Liver (tissue), 9 donors: Measurements from ENCODE around the gene GPR75. TPM values are rescaled to one million over a fixed set of nuclear protein-coding genes. Genes with fewer than 3 reads are reported as not detected.

ENCODE experiments used
- DNase-seq: peaks from one replicate; pipeline ENCODE4 v3.0.0-alpha.2; 2017; ENCODE audit warnings: low spot score
- H3K27ac ChIP-seq, 2 donors: one replicate each; pipeline ENCODE4 v1.7.0; 2013; ENCODE audit warnings: inconsistent platforms in 2 of 2, low read length in 2 of 2, control low read depth in 1 of 2, low read depth in 1 of 2, mild to moderate bottlenecking in 1 of 2
- H3K27me3 ChIP-seq, 4 donors: one replicate each; pipeline versions ENCODE4 v1.6.1 to v1.7.0; 2013; ENCODE audit warnings: low read length in 3 of 4, inconsistent platforms in 1 of 4, mild to moderate bottlenecking in 1 of 4, moderate library complexity in 1 of 4; ENCODE audit not compliant: control insufficient read depth in 4 of 4, insufficient read depth in 4 of 4
- H3K36me3 ChIP-seq, 4 donors: one replicate each; pipeline versions ENCODE4 v1.6.1 to v1.7.0; 2013; ENCODE audit warnings: low read length in 3 of 4, mild to moderate bottlenecking in 3 of 4, low read depth in 1 of 4, moderate library complexity in 1 of 4; ENCODE audit not compliant: control insufficient read depth in 4 of 4, insufficient read depth in 3 of 4
- H3K4me1 ChIP-seq, 4 donors: one replicate each; pipeline versions ENCODE4 v1.6.1 to v1.7.0; 2013; ENCODE audit warnings: low read length in 3 of 4, mild to moderate bottlenecking in 3 of 4, moderate library complexity in 1 of 4; ENCODE audit not compliant: control insufficient read depth in 4 of 4, insufficient read depth in 4 of 4
- H3K4me3 ChIP-seq, 3 donors: one replicate each; pipeline versions ENCODE4 v1.6.1 to v1.7.0; 2013; ENCODE audit warnings: low read length in 3 of 3, control low read depth in 1 of 3, low read depth in 1 of 3, mild to moderate bottlenecking in 1 of 3
- H3K9ac ChIP-seq, 2 donors: one replicate each; pipeline ENCODE4 v1.7.0; 2013; ENCODE audit warnings: low read length in 2 of 2, mild to moderate bottlenecking in 2 of 2, moderate library complexity in 2 of 2, control low read depth in 1 of 2, low read depth in 1 of 2
- H3K9me3 ChIP-seq, 4 donors: one replicate each; pipeline versions ENCODE4 v1.6.1 to v1.7.0; 2013; ENCODE audit warnings: low read length in 3 of 4; ENCODE audit not compliant: control insufficient read depth in 4 of 4
- EGR1 ChIP-seq, 2 donors: IDR thresholded peaks; 2 replicates each; pipeline ENCODE4 v1.6.1; 2016 to 2018; ENCODE audit warnings: antibody characterized with exemption in 2 of 2, low read depth in 2 of 2
- FOXA2 ChIP-seq: IDR thresholded peaks from 2 replicates; pipeline ENCODE4 v1.6.1; 2016; ENCODE audit warnings: antibody characterized with exemption
- GABPA ChIP-seq, 2 donors: IDR thresholded peaks in 1 of 2; conservative IDR thresholded peaks in 1 of 2; 2 replicates each; pipeline ENCODE4 v1.6.1; 2016; ENCODE audit warnings: antibody characterized with exemption in 2 of 2, mild to moderate bottlenecking in 1 of 2, moderate library complexity in 1 of 2
- HNF4A ChIP-seq, 2 donors: conservative IDR thresholded peaks; 2 replicates each; pipeline ENCODE4 v1.6.1; 2016; ENCODE audit warnings: antibody characterized with exemption in 2 of 2, mild to moderate bottlenecking in 2 of 2
- HNF4G ChIP-seq: IDR thresholded peaks from 2 replicates; pipeline ENCODE4 v1.6.1; 2016; ENCODE audit warnings: antibody characterized with exemption
- JUND ChIP-seq, 2 donors: IDR thresholded peaks; 2 replicates each; pipeline ENCODE4 v1.6.1; 2016; ENCODE audit warnings: antibody characterized with exemption in 2 of 2
- NR2F2 ChIP-seq: IDR thresholded peaks from 2 replicates; pipeline ENCODE4 v1.6.1; 2016; ENCODE audit warnings: antibody characterized with exemption
- RXRA ChIP-seq, 2 donors: IDR thresholded peaks; 2 replicates each; pipeline ENCODE4 v1.6.1; 2017 to 2018; ENCODE audit warnings: antibody characterized with exemption in 2 of 2, mild to moderate bottlenecking in 1 of 2
- SP1 ChIP-seq: IDR thresholded peaks from 2 replicates; pipeline ENCODE4 v1.6.1; 2018; ENCODE audit warnings: antibody characterized with exemption, mild to moderate bottlenecking
- YY1 ChIP-seq: IDR thresholded peaks from 2 replicates; pipeline ENCODE4 v1.6.1; 2016; ENCODE audit warnings: antibody characterized with exemption, mild to moderate bottlenecking
- WGBS: extraction: QIAGEN DNeasy Blood & Tissue Kit; methylation state at CpG from one replicate; pipeline ENCODE4 v1.1.7; 2013; 5-methylcytosine and 5-hydroxymethylcytosine counted together
- polyA plus RNA-seq, 2 donors: library from polyadenylated mRNA; stranded (reverse) in 1 of 2; unstranded in 1 of 2; fragments of 200-250 nt in 1 of 2; fragments of >200 nt in 1 of 2; fragmentation: Nextera tagmentation in 1 of 2; extraction: Ambion mirVana in 1 of 2; gene quantifications; one replicate each; pipeline versions ENCODE4 v1.2.1 to v1.2.3, GENCODE V29; 2013 to 2015
- total RNA-seq, 2 donors: library from RNA; depleted of rRNA; stranded (reverse); fragments of >200 nt; gene quantifications; one replicate each; pipeline ENCODE4 v1.2.3, GENCODE V29; 2014
- TF ChIP-seq, protein P1 (sequence below): IDR thresholded peaks from 2 replicates; pipeline ENCODE4 v1.6.1; 2016; ENCODE audit warnings: antibody characterized with exemption
- TF ChIP-seq, protein P2 (sequence below): IDR thresholded peaks from 2 replicates; pipeline ENCODE4 v1.6.1; 2016; ENCODE audit warnings: antibody characterized with exemption
- TF ChIP-seq, protein P3 (sequence below): IDR thresholded peaks from 2 replicates; pipeline ENCODE4 v1.6.1; 2016; ENCODE audit warnings: antibody characterized with exemption, mild to moderate bottlenecking
- TF ChIP-seq, protein P4 (sequence below): IDR thresholded peaks from 2 replicates; pipeline ENCODE4 v1.6.1; 2016; ENCODE audit warnings: antibody characterized with exemption
- TF ChIP-seq, protein P5 (sequence below): fragments of 150-350 bp; IDR thresholded peaks from 2 replicates; pipeline ENCODE4 v1.5.1; 2017; ENCODE audit warnings: improper control_type of control experiment, low read depth, low read length; ENCODE audit not compliant: missing input control
- donor health status: healthy.
- donor health status: healthy.
- donor health status: healthy.
- donor health status: healthy.
- donor health status: healthy.

The GPR75 gene
- total and polyA plus RNA-seq, 4 donors, result 0.21 to 5.4 (median 1.4) TPM

DNA sequence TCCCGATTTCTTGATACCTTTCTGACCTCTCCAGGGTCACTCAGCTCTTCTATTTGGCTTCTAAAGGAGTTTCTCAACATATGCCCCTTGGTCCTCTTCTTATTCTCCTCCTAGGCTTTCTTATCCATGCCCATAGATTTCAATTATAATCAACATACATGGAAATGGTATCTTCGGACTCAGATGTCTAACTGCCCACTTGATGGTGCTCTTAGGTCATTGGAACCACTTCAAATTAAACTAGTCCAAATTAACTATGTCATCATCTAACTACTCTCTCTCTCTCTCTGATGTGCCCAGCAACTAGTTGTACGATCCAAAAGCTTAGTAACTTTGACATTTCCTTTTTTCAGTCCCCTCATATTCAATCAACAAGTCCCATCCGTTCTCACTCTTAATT is 43.2 kb upstream of the GPR75 start:
- H3K9me3 ChIP-seq, result no peaks in the 10 kb centered on the region
- no peak overlapping the region for H3K27ac ChIP-seq
- peaks cover 3 to 66% (median 46%) of the 10 kb centered on the region in 4 donors for H3K36me3 ChIP-seq
- H3K4me1 ChIP-seq, result no peaks in the 10 kb centered on the region
- DNase-seq, result no peak
- no peaks in the 10 kb centered on the region for H3K27me3 ChIP-seq
- H3K4me3 ChIP-seq, result no peak overlapping the region
- no peak overlapping the region for H3K9ac ChIP-seq
- 92% methylated on average over 4 of the region's 4 CpGs for WGBS
- TF ChIP-seq SP1 (no peak), EGR1 (IDR thresholded peaks at IDR 0.05; ENCODE audit: low read depth in 2 of 2) (no peak), NR2F2 (no peak)

DNA sequence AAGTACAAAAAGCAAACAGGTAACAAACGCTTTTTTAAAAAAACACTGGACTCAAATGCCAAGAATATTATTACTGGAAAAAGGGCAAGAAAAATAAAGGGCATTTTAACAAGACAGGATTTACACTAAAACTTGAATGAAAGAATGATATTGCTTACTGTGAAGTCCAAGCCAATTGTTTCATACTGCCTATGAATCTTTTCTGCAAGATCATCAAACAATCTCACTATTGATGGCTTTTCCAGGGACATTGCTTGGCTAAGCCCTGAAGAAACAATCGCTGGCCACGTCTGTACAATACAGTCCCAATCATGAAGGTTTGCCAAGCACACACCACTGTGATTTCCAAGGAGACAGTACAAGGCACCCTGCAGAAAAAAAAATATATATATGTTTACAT is 41.4 kb upstream of the GPR75 start:
- DNase-seq, result no peak
- no peak overlapping the region for H3K27ac ChIP-seq
- H3K4me1 ChIP-seq, result no peaks in the 10 kb centered on the region
- H3K9ac ChIP-seq, result no peak overlapping the region
- H3K4me3 ChIP-seq, result no peak overlapping the region
- H3K36me3 ChIP-seq, result peaks cover 2 to 64% (median 44%) of the 10 kb centered on the region in 4 donors
- H3K9me3 ChIP-seq, result no peaks in the 10 kb centered on the region
- no peaks in the 10 kb centered on the region for H3K27me3 ChIP-seq
- TF ChIP-seq, protein P1, sequence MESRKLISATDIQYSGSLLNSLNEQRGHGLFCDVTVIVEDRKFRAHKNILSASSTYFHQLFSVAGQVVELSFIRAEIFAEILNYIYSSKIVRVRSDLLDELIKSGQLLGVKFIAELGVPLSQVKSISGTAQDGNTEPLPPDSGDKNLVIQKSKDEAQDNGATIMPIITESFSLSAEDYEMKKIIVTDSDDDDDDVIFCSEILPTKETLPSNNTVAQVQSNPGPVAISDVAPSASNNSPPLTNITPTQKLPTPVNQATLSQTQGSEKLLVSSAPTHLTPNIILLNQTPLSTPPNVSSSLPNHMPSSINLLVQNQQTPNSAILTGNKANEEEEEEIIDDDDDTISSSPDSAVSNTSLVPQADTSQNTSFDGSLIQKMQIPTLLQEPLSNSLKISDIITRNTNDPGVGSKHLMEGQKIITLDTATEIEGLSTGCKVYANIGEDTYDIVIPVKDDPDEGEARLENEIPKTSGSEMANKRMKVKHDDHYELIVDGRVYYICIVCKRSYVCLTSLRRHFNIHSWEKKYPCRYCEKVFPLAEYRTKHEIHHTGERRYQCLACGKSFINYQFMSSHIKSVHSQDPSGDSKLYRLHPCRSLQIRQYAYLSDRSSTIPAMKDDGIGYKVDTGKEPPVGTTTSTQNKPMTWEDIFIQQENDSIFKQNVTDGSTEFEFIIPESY, result no peak
- TF ChIP-seq SP1 (no peak), YY1 (no peak), NR2F2 (no peak), FOXA2 (no peak), HNF4G (no peak), EGR1 (IDR thresholded peaks at IDR 0.05; ENCODE audit: low read depth in 2 of 2) (no peak), HNF4A (conservative IDR thresholded peaks at IDR 0.05) (no peak), GABPA (IDR thresholded peaks at IDR 0.05 in 1 of 2, conservative IDR thresholded peaks at IDR 0.05 in 1 of 2) (no peak), RXRA (IDR thresholded peaks at IDR 0.05) (no peak), JUND (IDR thresholded peaks at IDR 0.05) (no peak)
- TF ChIP-seq, protein P2, sequence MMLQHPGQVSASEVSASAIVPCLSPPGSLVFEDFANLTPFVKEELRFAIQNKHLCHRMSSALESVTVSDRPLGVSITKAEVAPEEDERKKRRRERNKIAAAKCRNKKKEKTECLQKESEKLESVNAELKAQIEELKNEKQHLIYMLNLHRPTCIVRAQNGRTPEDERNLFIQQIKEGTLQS, result no peak
- TF ChIP-seq, protein P3, sequence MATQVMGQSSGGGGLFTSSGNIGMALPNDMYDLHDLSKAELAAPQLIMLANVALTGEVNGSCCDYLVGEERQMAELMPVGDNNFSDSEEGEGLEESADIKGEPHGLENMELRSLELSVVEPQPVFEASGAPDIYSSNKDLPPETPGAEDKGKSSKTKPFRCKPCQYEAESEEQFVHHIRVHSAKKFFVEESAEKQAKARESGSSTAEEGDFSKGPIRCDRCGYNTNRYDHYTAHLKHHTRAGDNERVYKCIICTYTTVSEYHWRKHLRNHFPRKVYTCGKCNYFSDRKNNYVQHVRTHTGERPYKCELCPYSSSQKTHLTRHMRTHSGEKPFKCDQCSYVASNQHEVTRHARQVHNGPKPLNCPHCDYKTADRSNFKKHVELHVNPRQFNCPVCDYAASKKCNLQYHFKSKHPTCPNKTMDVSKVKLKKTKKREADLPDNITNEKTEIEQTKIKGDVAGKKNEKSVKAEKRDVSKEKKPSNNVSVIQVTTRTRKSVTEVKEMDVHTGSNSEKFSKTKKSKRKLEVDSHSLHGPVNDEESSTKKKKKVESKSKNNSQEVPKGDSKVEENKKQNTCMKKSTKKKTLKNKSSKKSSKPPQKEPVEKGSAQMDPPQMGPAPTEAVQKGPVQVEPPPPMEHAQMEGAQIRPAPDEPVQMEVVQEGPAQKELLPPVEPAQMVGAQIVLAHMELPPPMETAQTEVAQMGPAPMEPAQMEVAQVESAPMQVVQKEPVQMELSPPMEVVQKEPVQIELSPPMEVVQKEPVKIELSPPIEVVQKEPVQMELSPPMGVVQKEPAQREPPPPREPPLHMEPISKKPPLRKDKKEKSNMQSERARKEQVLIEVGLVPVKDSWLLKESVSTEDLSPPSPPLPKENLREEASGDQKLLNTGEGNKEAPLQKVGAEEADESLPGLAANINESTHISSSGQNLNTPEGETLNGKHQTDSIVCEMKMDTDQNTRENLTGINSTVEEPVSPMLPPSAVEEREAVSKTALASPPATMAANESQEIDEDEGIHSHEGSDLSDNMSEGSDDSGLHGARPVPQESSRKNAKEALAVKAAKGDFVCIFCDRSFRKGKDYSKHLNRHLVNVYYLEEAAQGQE, result no peak
- TF ChIP-seq, protein P4, sequence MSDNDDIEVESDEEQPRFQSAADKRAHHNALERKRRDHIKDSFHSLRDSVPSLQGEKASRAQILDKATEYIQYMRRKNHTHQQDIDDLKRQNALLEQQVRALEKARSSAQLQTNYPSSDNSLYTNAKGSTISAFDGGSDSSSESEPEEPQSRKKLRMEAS, result no peak
- TF ChIP-seq, protein P5, sequence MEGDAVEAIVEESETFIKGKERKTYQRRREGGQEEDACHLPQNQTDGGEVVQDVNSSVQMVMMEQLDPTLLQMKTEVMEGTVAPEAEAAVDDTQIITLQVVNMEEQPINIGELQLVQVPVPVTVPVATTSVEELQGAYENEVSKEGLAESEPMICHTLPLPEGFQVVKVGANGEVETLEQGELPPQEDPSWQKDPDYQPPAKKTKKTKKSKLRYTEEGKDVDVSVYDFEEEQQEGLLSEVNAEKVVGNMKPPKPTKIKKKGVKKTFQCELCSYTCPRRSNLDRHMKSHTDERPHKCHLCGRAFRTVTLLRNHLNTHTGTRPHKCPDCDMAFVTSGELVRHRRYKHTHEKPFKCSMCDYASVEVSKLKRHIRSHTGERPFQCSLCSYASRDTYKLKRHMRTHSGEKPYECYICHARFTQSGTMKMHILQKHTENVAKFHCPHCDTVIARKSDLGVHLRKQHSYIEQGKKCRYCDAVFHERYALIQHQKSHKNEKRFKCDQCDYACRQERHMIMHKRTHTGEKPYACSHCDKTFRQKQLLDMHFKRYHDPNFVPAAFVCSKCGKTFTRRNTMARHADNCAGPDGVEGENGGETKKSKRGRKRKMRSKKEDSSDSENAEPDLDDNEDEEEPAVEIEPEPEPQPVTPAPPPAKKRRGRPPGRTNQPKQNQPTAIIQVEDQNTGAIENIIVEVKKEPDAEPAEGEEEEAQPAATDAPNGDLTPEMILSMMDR, result no peak
- 65% methylated on average over 3 of the region's 3 CpGs for WGBS
